Measurements from ENCODE around the gene BGN. TPM values are rescaled to one million over a fixed set of nuclear protein-coding genes. Genes with fewer than 3 reads are reported as not detected.

The BGN gene
- total and polyA plus RNA-seq, 12 donors: 38.7 to 202 (median 68.0) TPM

GRCh38 chrX:153474718-153475117, 20.1 kb upstream of the BGN start:
- DNase-seq (peak; percentile 66 to 74), ATAC-seq (peak in 2 of 8 donors; percentile 6 to 11)
- peaks cover 0 to 38% (median 16%) of the 10 kb centered on the region in 9 donors for H3K4me1 ChIP-seq
- H3K27ac ChIP-seq: peak overlapping the region in 6 of 10 donors; percentile 19 to 84 (median 80)
- H3K36me3 ChIP-seq: no peaks in the 10 kb centered on the region
- intact Hi-C loops (cut with DNase I): loop anchor here in 5 of 10 donors (5.0 to 10.0 kb wide), 4 partner anchors 33 to 532 kb away; no protein-coding TSS in a partner anchor
- WGBS, 2 donors: 0 to 1% methylated on average over 3 to 55 of the region's 59 CpGs
- peak overlapping the region in 7 of 10 donors; percentile 19 to 40 (median 24) for H3K4me3 ChIP-seq
- no peaks in the 10 kb centered on the region for H3K9me3 ChIP-seq
- no peak for TF ChIP-seq CTCF (IDR thresholded peaks at IDR 0.05)
- H3K27me3 ChIP-seq: peaks cover 0 to 15% (median 0%) of the 10 kb centered on the region in 7 donors

- no peaks in the 10 kb centered on the region for H3K36me3 ChIP-seq
- TF ChIP-seq CTCF (IDR thresholded peaks at IDR 0.05): no peak
- WGBS, 2 donors: 82 to 94% methylated on average over 6 to 7 of the region's 7 CpGs
- H3K9me3 ChIP-seq: no peaks in the 10 kb centered on the region
- DNase-seq: no peak
- ATAC-seq: no peak
- H3K4me1 ChIP-seq: peaks cover 0 to 38% (median 15%) of the 10 kb centered on the region in 9 donors
- peaks cover 0 to 15% (median 0%) of the 10 kb centered on the region in 7 donors for H3K27me3 ChIP-seq
- peak overlapping the region in 3 of 10 donors; percentile 21 to 39 (median 24) for H3K4me3 ChIP-seq
- intact Hi-C loops (cut with DNase I): loop anchor here in 2 of 10 donors (10.0 kb wide), 2 partner anchors 520 to 530 kb away; no protein-coding TSS in a partner anchor
- H3K27ac ChIP-seq: peak overlapping the region in 6 of 10 donors; percentile 19 to 84 (median 80)
These were observed 19.5 kb upstream of the BGN start for GRCh38 chrX:153475271-153475670.

- no peak for DNase-seq
- no peak for ATAC-seq
- Histone ChIP-seq H3K9me3 (no peaks in the 10 kb centered on the region), H3K36me3 (no peaks in the 10 kb centered on the region), H3K4me3 (no peak overlapping the region), H3K4me1 (peaks cover 0 to 38% (median 15%) of the 10 kb centered on the region in 9 donors), H3K27me3 (peaks cover 0 to 15% (median 0%) of the 10 kb centered on the region in 7 donors), H3K27ac (peak overlapping the region in 6 of 10 donors; percentile 68 to 84 (median 80))
- intact Hi-C loops (cut with DNase I): loop anchor here in 2 of 10 donors (2.0 to 10.0 kb wide), 3 partner anchors 19 to 531 kb away; partner anchors contain the start of gene BGN (in 1 of the 2)
- TF ChIP-seq CTCF (IDR thresholded peaks at IDR 0.05): no peak
- WGBS, 2 donors: 94 to 95% methylated on average over 7 to 11 of the region's 11 CpGs
These were observed 19.0 kb upstream of the BGN start for GRCh38 chrX:153475751-153476281.

- intact Hi-C loops (cut with DNase I): loop anchor here in 2 of 10 donors (2.0 to 10.0 kb wide), 3 partner anchors 18 to 532 kb away; partner anchors contain the start of gene BGN (in 1 of the 2)
- Histone ChIP-seq H3K36me3 (no peaks in the 10 kb centered on the region), H3K27me3 (peaks cover 0 to 15% (median 0%) of the 10 kb centered on the region in 7 donors), H3K4me3 (no peak overlapping the region), H3K4me1 (peaks cover 0 to 36% (median 15%) of the 10 kb centered on the region in 9 donors), H3K9me3 (no peaks in the 10 kb centered on the region), H3K27ac (peak overlapping the region in 9 of 10 donors; percentile 29 to 84 (median 79))
- 35 to 50% methylated on average over 10 to 16 of the region's 16 CpGs for WGBS, 2 donors
- DNase-seq (peak; percentile 43 to 52), ATAC-seq (peak; percentile 43 to 79 (median 62))
- TF ChIP-seq CTCF (IDR thresholded peaks at IDR 0.05): no peak
These were observed 18.0 kb upstream of the BGN start for GRCh38 chrX:153476666-153477363.
